HL-60/S4 treated with retinoic acid at 250 ng/mL for 4 days and 3 days (cell line): ENCODE measurements around the gene LRRC9.
"Not testable (repeated sequence)": the region's sequence is repeated elsewhere in the genome, so short reads cannot be mapped to it uniquely, and the experiment has no call there.

Experiments used
- in situ Hi-C: fragments of 300-500 bp; cut with MboI; formaldehyde crosslinking; loops from 2 replicates; pipeline ENCODE4 v1.7.0; 2022; ENCODE audit warnings: low sequenced_read_pairs

Gene LRRC9

DNA sequence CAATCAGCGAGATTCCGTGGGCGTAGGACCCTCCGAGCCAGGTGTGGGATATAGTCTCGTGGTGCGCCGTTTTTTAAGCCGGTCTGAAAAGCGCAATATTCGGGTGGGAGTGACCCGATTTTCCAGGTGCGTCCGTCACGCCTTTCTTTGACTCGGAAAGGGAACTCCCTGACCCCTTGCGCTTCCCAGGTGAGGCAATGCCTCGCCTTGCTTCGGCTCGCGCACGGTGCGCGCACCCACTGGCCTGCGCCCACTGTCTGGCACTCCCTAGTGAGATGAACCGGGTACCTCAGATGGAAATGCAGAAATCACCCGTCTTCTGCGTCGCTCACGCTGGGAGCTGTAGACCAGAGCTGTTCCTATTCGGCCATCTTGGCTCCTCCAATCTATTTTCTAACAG lies 32.2 kb downstream of the LRRC9 start:
- in situ Hi-C loops = loop anchor here (25.0 kb wide), 1 partner anchor 210 kb away; the partner anchor contains the start of gene DHRS7

DNA sequence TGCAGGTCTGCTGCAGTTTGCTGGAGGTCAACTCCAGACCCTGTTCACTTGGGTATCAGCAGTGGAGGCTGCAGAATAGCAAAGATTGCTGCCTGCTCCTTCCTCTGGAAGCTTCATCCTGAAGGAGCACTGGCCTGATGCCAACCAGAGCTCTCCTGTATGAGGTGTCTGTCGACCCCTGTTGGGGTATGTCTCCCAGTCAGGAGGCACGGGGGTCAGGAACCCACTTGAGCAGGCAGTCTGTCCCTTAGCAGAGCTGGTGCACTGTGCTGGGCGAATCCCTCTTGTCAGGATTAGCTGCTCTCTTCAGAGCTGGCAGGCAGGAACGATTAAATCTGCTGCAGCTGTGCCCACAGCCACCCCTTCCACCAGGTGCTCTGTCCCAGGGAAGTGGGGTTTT lies 37.9 kb downstream of the LRRC9 start:
- in situ Hi-C loops = loop anchor here (25.0 kb wide), 1 partner anchor 204 kb away; the partner anchor contains the start of gene DHRS7

DNA sequence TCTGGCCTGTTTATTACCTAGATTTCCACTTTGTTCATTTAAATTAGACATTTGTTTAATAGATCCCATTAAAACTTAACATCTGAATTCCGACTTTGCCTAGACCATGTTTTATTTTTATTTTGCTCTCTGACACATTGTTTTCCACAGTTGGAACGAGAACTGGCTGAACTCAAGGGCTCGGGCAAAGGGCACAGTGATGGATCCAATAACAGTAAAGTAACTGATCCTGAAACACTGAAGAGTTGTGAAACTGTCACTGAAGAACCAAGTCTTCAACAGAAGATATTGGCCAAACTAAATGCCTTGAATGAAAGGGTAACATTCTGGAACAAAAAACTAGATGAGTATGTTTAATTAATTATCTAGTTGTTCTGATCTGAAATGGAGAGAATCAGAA lies 39.7 kb downstream of the LRRC9 start:
- in situ Hi-C loops = loop anchor here (25.0 kb wide), 1 partner anchor 203 kb away; the partner anchor contains the start of gene DHRS7

DNA sequence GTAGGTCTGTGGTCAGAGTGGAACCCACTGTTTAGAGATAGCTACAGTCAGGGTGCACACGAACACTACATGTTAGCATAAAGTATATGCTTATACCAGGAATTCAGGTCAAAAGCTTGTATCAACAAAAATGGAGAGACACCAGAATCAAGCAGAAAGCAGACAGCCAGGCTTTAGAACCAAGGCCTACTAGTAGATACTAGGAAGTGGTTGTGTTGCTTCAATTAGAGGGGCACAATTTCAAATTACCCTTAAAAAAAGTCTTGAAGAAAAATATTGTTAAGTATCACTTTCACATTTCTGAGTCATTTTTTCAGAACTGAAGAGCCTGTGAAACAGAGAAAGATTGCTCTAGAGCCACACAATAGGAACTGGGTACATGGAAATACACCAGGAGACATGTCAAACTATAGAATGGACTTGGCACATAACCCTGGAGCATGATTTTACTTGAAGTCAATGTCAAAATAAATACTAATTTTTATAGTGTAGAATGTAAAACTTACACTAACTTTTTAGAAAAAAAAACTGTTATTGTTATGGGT lies 41.6 kb downstream of the LRRC9 start:
- in situ Hi-C loops = loop anchor here (25.0 kb wide), 1 partner anchor 201 kb away; the partner anchor contains the start of gene DHRS7

DNA sequence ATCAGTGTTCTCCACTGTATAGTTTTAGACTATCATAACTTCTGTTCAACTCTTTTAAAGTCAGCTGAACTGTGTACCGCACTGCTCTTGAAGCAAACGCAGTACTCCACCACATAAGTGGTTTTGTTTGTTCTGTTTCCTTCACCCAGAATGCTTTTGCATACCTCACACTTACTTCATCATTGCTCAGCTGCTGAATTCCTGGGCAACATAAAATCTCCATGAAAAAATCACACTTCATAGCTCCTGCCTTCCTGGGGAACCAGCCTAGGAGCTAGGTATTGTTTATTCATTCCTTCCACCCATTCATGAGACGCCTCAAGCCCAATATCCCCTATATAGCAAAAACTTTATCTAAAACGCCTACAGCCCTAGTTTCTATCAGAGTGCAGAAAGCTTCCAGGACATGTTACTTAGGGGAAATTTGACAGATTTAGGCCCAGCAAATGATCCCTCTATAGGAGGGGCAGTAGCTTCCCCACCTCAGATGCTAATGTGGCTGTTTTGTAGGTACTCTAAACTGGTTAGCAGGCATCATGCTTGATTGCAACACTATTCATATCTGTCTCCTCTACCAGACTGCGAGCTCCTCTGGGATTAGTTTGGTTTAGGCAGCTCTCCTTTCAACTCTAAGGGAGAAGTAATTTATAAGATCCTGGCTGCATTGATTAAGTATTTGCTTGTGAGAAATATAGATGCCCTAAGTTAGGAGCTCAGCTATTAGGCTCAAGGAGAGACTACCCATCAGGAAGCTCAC lies 44.5 kb downstream of the LRRC9 start:
- in situ Hi-C loops = loop anchor here (25.0 kb wide), 1 partner anchor 198 kb away; the partner anchor contains the start of gene DHRS7

DNA sequence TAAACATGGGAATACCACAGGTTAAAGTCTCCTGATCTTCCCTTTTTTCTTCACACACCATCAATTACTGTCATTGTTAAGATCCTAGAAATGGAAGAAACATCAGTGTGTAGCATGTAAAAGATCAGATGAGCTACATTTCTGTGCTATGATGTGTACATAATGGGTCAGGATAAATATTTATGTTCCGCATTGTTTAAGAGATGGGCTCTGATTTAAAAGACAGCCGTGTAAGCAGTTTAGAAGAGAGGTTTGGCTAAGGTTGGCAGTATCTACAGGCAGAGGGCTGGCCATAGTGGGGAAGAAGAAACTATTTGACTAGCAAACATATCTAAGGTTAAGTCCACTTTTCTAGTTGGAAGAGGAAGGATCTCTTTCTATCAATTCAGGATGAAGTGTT lies 49.4 kb downstream of the LRRC9 start:
- in situ Hi-C loops = loop anchor here (25.0 kb wide), 1 partner anchor 193 kb away; the partner anchor contains the start of gene DHRS7

DNA sequence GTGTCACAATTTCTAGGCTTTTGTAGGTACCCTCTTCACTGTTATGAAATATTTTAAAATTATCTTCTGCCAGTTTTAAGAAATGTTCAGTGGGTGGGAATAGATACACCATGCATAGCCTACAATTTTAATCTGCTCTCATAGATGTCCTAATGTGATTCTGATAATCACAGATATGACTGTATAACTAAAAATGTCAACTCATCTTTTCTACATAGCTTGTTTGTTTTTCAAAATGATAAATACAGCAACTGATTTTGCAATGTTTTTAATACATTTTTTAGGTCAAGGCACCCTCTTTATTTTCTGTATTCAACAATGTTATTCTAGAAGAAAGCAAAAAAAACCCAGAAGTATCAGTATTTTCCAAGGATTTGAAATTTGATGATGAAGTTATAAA lies 61.6 kb downstream of the LRRC9 start:
- in situ Hi-C loops = no loop called here

DNA sequence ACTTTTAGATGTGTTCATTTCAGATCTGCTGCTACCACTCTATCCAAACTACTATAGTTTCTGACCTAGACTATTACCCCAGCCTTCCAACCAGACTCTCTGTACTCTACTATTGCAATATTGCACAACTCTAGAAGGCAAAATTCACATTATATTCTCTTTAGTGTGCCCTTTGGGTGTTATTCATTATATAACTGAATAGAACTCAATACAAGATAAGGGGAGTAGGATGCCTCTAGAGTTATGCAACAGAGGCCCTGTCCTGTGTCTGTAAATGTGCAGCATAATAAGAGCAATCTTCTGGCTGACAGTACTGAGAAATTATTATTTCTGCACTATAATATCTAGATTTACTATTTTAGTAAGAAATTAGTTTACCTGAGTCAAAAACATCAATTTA lies 63.1 kb downstream of the LRRC9 start:
- in situ Hi-C loops = no loop called here

DNA sequence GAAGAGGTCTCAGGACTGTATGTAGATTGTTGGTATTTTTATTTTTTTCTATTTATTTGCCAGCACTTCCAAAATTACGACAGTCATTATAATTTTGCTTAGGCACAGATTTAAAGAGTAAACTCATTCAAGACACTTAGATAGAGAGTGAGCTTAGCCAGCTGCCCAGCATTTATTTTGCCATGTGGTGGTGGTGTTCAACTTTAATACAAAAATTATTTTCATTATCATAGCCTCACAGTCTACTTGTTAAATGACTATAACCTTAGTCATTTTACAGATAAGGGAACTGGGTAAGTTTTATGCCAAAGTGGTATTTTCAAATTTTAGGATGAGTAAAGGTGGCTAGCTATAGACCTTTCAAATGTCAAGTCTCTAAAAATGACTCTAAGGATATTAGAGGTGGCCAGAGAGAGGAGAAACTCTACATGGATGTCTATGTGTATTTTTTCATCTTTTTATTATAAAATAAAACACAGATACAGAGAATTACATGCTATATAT lies 66.7 kb downstream of the LRRC9 start:
- in situ Hi-C loops = no loop called here

DNA sequence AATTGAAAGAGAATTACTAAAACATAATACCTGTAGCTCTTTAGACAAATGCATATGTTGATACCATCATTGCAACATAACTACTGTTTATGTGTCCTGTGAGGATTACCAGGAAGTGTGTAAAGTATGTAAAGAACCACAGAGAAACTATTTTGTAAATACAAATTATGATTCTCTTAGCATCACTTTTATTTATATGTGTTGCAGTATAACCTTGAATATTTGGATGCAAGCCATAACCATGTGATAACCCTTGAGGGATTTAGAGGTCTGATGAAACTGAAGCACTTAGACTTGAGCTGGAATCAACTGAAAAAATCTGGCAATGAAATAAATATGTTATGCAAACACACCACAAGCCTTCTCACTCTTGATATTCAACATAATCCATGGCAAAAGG lies 77.5 kb downstream of the LRRC9 start:
- in situ Hi-C loops = no loop called here

DNA sequence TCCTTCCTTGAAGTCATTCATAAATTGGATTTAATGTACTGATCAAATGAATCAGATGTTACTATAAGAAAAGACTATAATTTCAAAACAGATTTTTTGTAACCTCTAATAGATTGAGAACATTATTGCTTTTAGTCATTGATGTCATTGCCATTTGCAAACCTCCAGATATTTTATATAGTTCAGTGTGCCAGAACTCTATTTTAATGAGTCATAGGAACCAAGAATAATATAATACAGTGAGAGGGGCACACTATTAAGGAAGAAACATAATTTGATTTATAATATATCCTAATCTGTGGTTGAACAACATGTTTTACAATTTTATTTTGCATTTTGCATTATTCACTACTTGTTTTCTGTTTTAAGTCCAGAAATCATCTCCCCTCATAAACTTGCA lies 78.0 kb downstream of the LRRC9 start:
- in situ Hi-C loops = no loop called here

DNA sequence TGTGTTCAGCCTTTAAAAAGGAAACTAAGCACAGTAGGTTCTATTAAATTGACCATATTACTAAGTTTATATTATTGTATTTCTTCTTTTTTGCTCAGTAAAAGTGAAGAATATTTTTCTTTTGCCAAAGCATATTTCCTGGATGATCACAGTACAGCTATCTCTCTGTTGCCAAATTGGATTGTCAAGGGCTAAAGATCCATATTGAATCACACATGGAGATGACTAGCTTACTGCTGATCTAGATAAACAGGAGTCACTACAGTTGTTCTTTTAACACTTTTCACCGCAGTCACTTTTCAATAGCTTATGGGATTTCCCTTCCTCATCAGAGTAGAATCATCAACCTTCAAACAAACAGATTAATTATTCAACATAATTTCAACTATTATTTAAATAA lies 78.6 kb downstream of the LRRC9 start:
- in situ Hi-C loops = no loop called here

DNA sequence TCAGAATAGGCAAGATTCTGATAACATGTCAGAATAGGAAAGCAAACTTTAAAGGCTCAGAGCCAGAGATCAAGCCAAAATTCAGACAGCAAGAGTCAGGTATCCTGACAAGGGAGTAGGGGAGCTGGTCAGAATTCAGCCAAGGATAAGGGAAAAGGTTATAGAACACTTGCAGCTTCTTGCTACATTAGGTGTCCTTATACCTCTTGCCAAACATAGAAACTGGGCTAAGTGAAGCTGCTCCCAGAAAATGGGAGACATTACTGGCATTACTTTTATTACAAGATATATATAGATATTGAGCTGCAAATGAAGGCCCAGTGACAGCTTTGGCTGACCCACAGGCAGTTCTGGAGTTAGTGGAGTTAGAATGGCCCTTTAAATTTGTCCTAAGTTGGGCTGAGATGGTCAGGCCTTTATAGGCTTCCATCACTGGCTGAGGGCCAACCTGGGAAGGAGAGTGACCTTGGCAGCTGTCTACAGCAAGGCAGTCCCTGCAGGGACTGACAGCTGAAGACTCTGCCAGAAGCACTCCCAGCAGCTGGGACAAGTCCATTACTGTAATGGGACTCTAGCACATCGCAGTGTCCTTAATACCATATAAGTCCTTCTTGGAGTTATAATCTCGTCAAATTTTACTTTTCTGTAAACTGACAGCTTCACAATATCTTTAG lies 83.0 kb downstream of the LRRC9 start:
- in situ Hi-C loops = no loop called here

DNA sequence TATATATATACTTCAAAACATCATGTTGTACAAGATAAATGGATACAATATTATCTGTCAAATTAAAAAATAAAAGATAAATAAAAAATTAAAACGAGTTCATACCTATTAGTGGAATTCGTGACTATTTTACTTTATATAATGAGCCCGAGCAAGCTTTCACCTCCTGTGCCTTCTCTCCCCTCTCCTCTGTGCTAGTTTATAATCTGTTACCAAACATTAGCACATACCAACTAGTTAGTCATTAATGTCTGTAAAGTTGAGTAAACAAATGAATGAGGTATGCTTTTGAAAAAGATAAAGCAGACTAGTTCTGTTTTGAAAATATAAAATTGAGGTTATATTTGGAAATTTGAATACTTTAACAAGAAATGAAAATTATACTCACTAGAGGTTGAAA lies 84.0 kb downstream of the LRRC9 start:
- in situ Hi-C loops = no loop called here

DNA sequence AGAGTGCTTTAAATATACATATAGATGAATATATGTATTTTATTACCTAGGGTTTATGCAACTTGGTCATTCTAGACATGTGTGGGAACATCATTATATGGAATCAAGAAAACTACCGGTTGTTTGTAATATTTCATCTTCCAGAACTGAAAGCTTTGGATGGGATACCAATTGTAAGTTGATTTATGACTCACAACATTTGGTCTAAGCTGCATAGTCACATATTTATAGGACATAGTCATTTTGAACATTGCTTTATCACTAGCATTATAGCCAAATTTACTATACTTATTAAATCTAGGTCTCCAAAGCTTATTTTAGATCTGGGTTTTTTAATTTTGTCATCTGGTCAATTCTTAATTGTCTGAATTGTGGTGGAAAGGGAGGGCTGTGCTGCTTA lies 88.1 kb downstream of the LRRC9 start:
- in situ Hi-C loops = no loop called here

DNA sequence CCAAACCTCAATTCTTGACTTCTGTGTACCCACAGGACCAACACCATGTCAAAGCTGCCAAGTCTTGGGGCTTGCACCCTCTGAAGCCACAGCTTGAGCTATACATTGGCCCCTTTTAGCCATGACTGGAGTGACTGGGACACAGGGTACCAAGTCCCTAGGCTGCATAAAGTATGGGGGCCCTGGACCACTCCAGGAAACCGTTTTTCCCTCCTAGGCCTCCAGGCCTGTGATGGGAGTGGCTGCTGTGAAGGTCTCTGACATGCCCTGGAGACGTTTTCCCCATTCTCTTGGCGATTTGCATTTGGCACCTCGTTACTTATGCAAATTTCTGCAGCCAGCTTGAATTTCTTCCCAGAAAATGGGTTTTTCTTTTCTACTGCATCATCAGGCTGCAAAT lies 90.3 kb downstream of the LRRC9 start:
- in situ Hi-C loops = not testable (repeated sequence)

DNA sequence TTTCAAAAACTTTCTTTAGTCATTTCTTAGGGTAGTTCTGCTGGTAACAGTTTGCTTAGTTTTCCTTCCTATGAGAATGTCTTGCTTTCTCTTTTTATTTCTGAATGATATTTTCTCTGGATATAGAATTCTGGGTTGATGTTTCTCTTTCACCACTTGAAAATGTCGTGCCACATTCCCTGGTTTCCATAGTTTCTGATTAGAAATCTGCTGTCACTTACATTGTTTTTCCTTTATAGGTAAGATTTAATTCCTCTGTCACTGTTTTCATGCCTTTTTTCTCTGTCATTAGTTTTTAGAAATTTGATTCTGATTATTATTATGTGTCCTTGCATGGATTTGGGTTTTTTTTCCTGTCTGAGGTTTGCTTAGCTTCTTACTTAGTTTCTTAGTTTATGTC lies 94.5 kb downstream of the LRRC9 start:
- in situ Hi-C loops = no loop called here

DNA sequence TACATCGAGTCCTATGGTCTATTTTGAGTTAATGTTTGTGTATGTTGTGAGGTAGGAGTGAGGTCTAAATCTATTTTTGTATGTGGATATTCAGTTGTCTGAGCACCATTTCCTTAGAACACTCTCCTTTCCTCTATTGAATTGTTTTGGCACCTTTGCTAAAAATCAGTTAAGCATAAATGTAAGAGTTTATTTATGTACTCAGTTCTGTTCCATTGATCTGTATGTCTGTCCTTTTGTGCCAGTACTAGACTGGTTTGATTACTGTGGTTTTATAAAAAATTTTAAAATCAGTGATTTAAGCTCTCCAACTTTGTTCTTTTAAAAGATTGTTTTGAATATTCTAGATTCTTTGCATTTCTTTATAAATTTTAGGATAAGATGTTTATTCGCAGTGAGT lies 101.7 kb downstream of the LRRC9 start:
- in situ Hi-C loops = no loop called here

DNA sequence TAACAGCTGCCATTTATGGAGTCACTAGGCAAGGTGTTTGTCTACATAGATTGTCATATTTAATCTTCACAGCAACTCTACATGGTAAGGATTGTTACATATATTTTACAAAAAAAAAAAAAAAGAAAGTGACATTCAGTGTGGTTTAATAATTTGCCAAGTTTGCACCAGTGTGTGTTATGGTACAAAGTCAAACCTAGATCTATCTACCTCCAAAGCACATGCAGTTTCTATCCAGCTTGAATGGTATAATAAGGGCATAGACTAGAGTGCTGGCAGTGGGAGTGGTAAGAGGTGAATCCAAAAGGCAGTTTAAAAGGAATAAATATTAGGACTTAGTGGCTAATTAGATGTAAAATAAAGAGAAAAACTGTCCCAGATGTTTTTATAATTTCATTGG lies 105.6 kb downstream of the LRRC9 start:
- in situ Hi-C loops = no loop called here

DNA sequence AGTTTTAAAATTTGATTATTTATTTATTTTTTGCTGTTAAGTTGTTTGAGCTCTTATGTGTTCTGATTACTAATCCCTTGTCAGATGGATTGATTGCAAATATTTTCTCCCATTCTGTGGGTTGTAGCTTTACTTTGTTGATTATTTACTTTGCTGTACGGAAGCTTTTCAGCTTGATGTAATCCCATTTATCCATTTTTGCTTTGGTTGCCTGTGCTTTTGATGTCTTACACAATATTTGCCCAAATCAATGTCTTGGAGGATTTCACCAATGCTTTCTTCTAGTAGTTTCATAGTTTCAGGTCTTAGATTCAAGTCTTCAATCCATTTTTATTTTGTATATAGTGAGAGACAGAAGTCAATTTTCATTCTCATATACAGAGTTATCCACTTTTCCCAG lies 115.2 kb downstream of the LRRC9 start:
- in situ Hi-C loops = no loop called here

DNA sequence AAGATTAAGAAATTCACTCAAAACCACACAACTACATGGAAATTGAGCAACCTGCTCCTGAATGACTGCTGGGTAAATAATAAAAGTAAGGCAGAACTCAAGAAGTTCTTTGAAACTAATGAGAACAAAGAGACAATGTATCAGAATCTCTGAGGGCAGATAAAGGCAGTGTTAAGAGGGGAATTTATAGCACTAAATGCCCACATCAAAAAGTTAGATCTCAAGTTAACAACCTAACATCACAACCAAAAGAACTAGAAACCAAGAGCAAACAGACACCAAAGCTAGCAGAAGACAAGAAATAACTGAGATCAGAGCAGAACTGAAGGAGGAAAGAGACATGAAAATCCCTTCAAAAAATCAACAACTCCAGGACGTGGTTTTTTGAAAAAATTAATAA lies 128.0 kb downstream of the LRRC9 start:
- in situ Hi-C loops = not testable (repeated sequence)
